H1 (cell line): ENCODE data around the gene HOXD10. TPM values are rescaled to one million over a fixed set of nuclear protein-coding genes. Genes with fewer than 3 reads are reported as not detected.

ENCODE experiments used
- CTCF ChIA-PET: fragments of 300-600 bp; sonication (Branson Sonifier 250); formaldehyde crosslinking; loops from one replicate; lab custom pipeline; 2021; ENCODE audit not compliant: partially characterized antibody; lab: Charles Lee
- POLR2A ChIA-PET: fragments of 300-600 bp; sonication (Branson Sonifier 250); formaldehyde crosslinking; loops from one replicate; lab custom pipeline; 2021; ENCODE audit warnings: inconsistent platforms; ENCODE audit not compliant: partially characterized antibody; lab: Charles Lee
- DNase-seq, 2 experiments: peaks; one replicate each; pipeline versions ENCODE4 v3.0.0 to v3.0.0-alpha.2; 2010 to 2022; ENCODE audit warnings: low spot score in 2 of 2, low read depth in 1 of 2, mixed read lengths in 1 of 2
- FAIRE-seq: peaks from 2 replicates; lab custom pipeline; 2011; peaks lifted over from hg19 to GRCh38; lab: Jason Lieb, UNC
- H2AFZ ChIP-seq: 2 replicates; pipeline ENCODE4 v1.8.1; 2012; ENCODE audit warnings: low read length, inconsistent platforms
- H2AK5ac ChIP-seq: 2 replicates; pipeline ENCODE4 v1.6.1; 2013; ENCODE audit warnings: low read depth, low read length
- H2BK120ac ChIP-seq: replicated peaks from 2 replicates; pipeline ENCODE3; 2013; ENCODE audit warnings: low read depth, low read length, inconsistent platforms
- H2BK12ac ChIP-seq: 2 replicates; pipeline ENCODE4 v1.6.1; 2013; ENCODE audit warnings: low read depth, low read length
- H2BK15ac ChIP-seq: 2 replicates; pipeline ENCODE4 v1.6.1; 2013; ENCODE audit warnings: low read length
- H2BK20ac ChIP-seq: 2 replicates; pipeline ENCODE4 v1.6.1; 2013; ENCODE audit warnings: low read length
- H2BK5ac ChIP-seq: 2 replicates; pipeline ENCODE4 v1.6.1; 2013; ENCODE audit warnings: low read depth, low read length
- H3K14ac ChIP-seq: 2 replicates; pipeline ENCODE4 v1.6.1; 2013; ENCODE audit warnings: inconsistent platforms; ENCODE audit not compliant: insufficient read length
- H3K18ac ChIP-seq: 2 replicates; pipeline ENCODE4 v1.6.1; 2013; ENCODE audit warnings: low read length; ENCODE audit errors: extremely low read depth
- H3K23ac ChIP-seq: 2 replicates; pipeline ENCODE4 v1.6.1; 2013; ENCODE audit warnings: inconsistent platforms; ENCODE audit not compliant: insufficient read length
- H3K23me2 ChIP-seq: 2 replicates; pipeline ENCODE4 v1.6.1; 2013; ENCODE audit warnings: low read depth, low read length
- H3K27ac ChIP-seq: 2 replicates; pipeline ENCODE4 v1.6.1; 2011; ENCODE audit warnings: low read depth, low read length, inconsistent platforms
- H3K27me3 ChIP-seq, 4 experiments: replicated peaks in 1 of 4; 1 replicate in 1 of 4; 2 replicates in 3 of 4; pipeline versions ENCODE4 v1.6.1 to v1.8.1; 2011 to 2013; ENCODE audit warnings: low read length in 3 of 4, mild to moderate bottlenecking in 3 of 4, inconsistent platforms in 2 of 4, mixed read lengths in 2 of 4, moderate library complexity in 1 of 4; ENCODE audit not compliant: control insufficient read depth in 3 of 4, insufficient read depth in 3 of 4; ENCODE audit errors: extremely low read depth in 1 of 4
- H3K36me3 ChIP-seq, 4 experiments: 2 replicates each; pipeline versions ENCODE4 v1.6.1 to v1.8.1; 2011 to 2013; ENCODE audit warnings: mild to moderate bottlenecking in 4 of 4, low read length in 3 of 4, moderate library complexity in 2 of 4, control low read depth in 1 of 4, inconsistent platforms in 1 of 4; ENCODE audit not compliant: insufficient read depth in 4 of 4, control insufficient read depth in 2 of 4
- H3K4ac ChIP-seq: replicated peaks from 2 replicates; pipeline ENCODE3; 2013; ENCODE audit warnings: low read length, low read depth, mixed read lengths, inconsistent platforms; ENCODE audit not compliant: insufficient read length
- H3K4me1 ChIP-seq, 4 experiments: replicated peaks in 1 of 4; 1 replicate in 1 of 4; 2 replicates in 3 of 4; pipeline versions ENCODE4 v1.6.1 to v1.8.1; 2011 to 2013; ENCODE audit warnings: low read length in 3 of 4, inconsistent platforms in 2 of 4, mixed read lengths in 1 of 4; ENCODE audit not compliant: insufficient read depth in 4 of 4, control insufficient read depth in 3 of 4
- H3K4me2 ChIP-seq, 2 experiments: 2 replicates each; pipeline versions ENCODE4 v1.6.1 to v1.8.1; 2011 to 2013; ENCODE audit warnings: low read depth in 2 of 2, low read length in 2 of 2, control low read depth in 1 of 2, inconsistent platforms in 1 of 2, mild to moderate bottlenecking in 1 of 2; ENCODE audit not compliant: insufficient read depth in 1 of 2
- H3K4me3 ChIP-seq, 4 experiments: fragments of 200-600, 300-600 bp in 1 of 4; sonication (generic), shearing (Covaris generic), sonication (Bioruptor Twin) in 1 of 4; 2 replicates each; pipeline versions ENCODE4 v1.5.1 to v1.8.1; 2011 to 2016; ENCODE audit warnings: low read length in 4 of 4, low read depth in 3 of 4, control low read depth in 2 of 4, inconsistent platforms in 2 of 4, mild to moderate bottlenecking in 2 of 4, mixed read lengths in 1 of 4, moderate library complexity in 1 of 4; ENCODE audit not compliant: insufficient read depth in 2 of 4; ENCODE audit errors: extremely low read depth in 1 of 4
- H3K56ac ChIP-seq: replicated peaks from 2 replicates; pipeline ENCODE3; 2013; ENCODE audit warnings: low read depth, mild to moderate bottlenecking, mixed read lengths, low read length, inconsistent platforms; ENCODE audit not compliant: insufficient read length
- H3K79me1 ChIP-seq: 2 replicates; pipeline ENCODE4 v1.6.1; 2013; ENCODE audit warnings: low read depth, low read length, control low read depth
- H3K79me2 ChIP-seq, 2 experiments: 2 replicates each; pipeline versions ENCODE4 v1.6.1 to v1.8.1; 2012 to 2013; ENCODE audit warnings: low read length in 2 of 2, mild to moderate bottlenecking in 2 of 2, inconsistent platforms in 1 of 2; ENCODE audit not compliant: insufficient read depth in 2 of 2, control insufficient read depth in 1 of 2
- H3K9ac ChIP-seq, 4 experiments: replicated peaks in 1 of 4; 1 replicate in 1 of 4; 2 replicates in 3 of 4; pipeline versions ENCODE4 v1.6.1 to v1.8.1; 2011 to 2013; ENCODE audit warnings: low read depth in 3 of 4, low read length in 3 of 4, control low read depth in 2 of 4, mild to moderate bottlenecking in 2 of 4, moderate library complexity in 2 of 4, inconsistent platforms in 1 of 4; ENCODE audit errors: extremely low read depth in 1 of 4
- H3K9me3 ChIP-seq, 2 experiments: 2 replicates each; pipeline versions ENCODE4 v1.6.1 to v1.8.1; 2012 to 2013; ENCODE audit warnings: mild to moderate bottlenecking in 2 of 2, moderate library complexity in 2 of 2, control low read depth in 1 of 2, inconsistent platforms in 1 of 2, low read depth in 1 of 2, low read length in 1 of 2, mixed read lengths in 1 of 2; ENCODE audit not compliant: insufficient read depth in 2 of 2
- H4K20me1 ChIP-seq, 2 experiments: replicated peaks in 1 of 2; 2 replicates each; pipeline versions ENCODE3 to v1.8.1; 2011 to 2013; ENCODE audit warnings: inconsistent platforms in 2 of 2, low read length in 2 of 2, mild to moderate bottlenecking in 1 of 2; ENCODE audit not compliant: insufficient read depth in 2 of 2, control insufficient read depth in 1 of 2
- H4K5ac ChIP-seq: 2 replicates; pipeline ENCODE4 v1.6.1; 2013; ENCODE audit warnings: low read length, low read depth, mixed read lengths, inconsistent platforms; ENCODE audit not compliant: insufficient read length
- H4K8ac ChIP-seq: 2 replicates; pipeline ENCODE4 v1.8.0; 2013; ENCODE audit warnings: mild to moderate bottlenecking, moderate library complexity, low read length, inconsistent platforms; ENCODE audit not compliant: insufficient read depth; ENCODE audit errors: extremely low read depth
- H4K91ac ChIP-seq: replicated peaks from 2 replicates; pipeline ENCODE3; 2013; ENCODE audit warnings: low read length, mixed read lengths, inconsistent platforms; ENCODE audit not compliant: insufficient read length
- KDM1A ChIP-seq: fragments of 200-600, 300-600 bp; sonication (generic); IDR thresholded peaks from 2 replicates; pipeline ENCODE4 v1.7.1; 2016; ENCODE audit warnings: mild to moderate bottlenecking, low read length, borderline replicate concordance
- RXRA ChIP-seq: IDR thresholded peaks from 2 replicates; pipeline ENCODE4 v1.6.1; 2011; ENCODE audit warnings: low read depth, mild to moderate bottlenecking, low read length, moderate library complexity; ENCODE audit not compliant: insufficient read depth
- SP2 ChIP-seq: IDR thresholded peaks from 2 replicates; pipeline ENCODE4 v1.6.1; 2012; ENCODE audit warnings: mild to moderate bottlenecking, low read length, inconsistent platforms
- WGBS, 2 experiments: shearing (Covaris generic) in 1 of 2; methylation state at CpG; one replicate each; pipeline versions ENCODE4 v1.1.6 to v1.1.7; 2013 to 2015; ENCODE audit warnings: low lambda C conversion rate in 2 of 2, mixed read lengths in 2 of 2, inconsistent platforms in 1 of 2, low coverage in 1 of 2, missing lambda C conversion rate in 1 of 2; ENCODE audit not compliant: insufficient replicate concordance in 2 of 2, insufficient coverage in 1 of 2, insufficient read length in 1 of 2; ENCODE audit errors: extremely low coverage in 1 of 2, missing lambda C conversion rate in 1 of 2; 5-methylcytosine and 5-hydroxymethylcytosine counted together
- polyA plus RNA-seq, 7 experiments: library from polyadenylated mRNA; depleted of rRNA in 3 of 7; stranded (reverse) in 5 of 7; unstranded in 2 of 7; fragments of >200 nt in 5 of 7; fragments of 200-250 nt in 2 of 7; gene quantifications; 1 replicate in 5 of 7; 2 replicates in 1 of 7; 4 replicates in 1 of 7; pipeline versions ENCODE4 v1.2.1 to v1.2.3, GENCODE V29; 2011 to 2013; ENCODE audit warnings: missing spikeins in 2 of 7, mixed read lengths in 2 of 7
- total RNA-seq: library from RNA; stranded (reverse); fragmentation: NEBNext Ultra II Directional; extraction: Animal tissue kit (Norgen Biotek cat#: 25700); gene quantifications from 2 replicates; pipeline ENCODE4 v1.2.1, GENCODE V29; 2021

Gene HOXD10
- total and polyA plus RNA-seq, 2 of the 8 experiments (the other 6 are each of a cell fraction or from before 2014, with no cell fraction given) = not detected

DNA sequence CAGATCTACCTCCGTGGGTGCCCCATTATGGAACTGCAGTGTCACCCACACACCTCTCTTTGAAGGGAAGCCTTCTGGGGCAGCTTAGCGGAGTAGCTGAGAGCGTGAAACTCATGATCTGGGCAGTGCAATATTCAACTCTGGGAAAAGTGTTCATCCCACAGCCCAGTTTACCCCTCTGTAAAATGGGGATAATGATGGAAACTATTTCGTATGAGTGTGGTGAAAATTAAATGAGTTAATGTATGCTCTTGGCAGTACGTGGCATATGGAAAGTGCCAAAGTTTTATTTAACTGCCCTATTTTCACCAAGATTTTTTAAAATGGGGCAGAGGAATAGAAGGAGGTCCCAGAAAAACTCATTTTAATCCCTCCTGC lies 44.3 kb upstream of the HOXD10 start:
- Histone ChIP-seq H4K91ac (no peak overlapping the region), H2BK120ac (no peak overlapping the region), H2AFZ (no peak overlapping the region), H3K23me2 (no peaks in the 10 kb centered on the region), H3K9ac (no peak overlapping the region), H3K36me3 (peaks cover 0 to 4% (median 0%) of the 10 kb centered on the region in 4 experiments; a peak in 1 of 8 replicates), H2BK15ac (no peak overlapping the region), H3K56ac (no peak overlapping the region), H3K23ac (no peak overlapping the region), H3K18ac (no peak overlapping the region), H3K4ac (no peak overlapping the region), H2AK5ac (no peak overlapping the region)
- 32% methylated on average over 5 of the region's 5 CpGs; no CpG with 5 or more reads in 1 of the 2 experiments for WGBS, 2 experiments
- DNase-seq = no peak
- TF ChIP-seq SP2 (no peak), RXRA (no peak), KDM1A (0 out of 2 replicates have a peak, but pooled peaks have one; percentile 35)
- TF ChIP-seq, all 59 proteins: peak for 1
- H3K27me3 ChIP-seq = peaks cover 98 to 100% (median 100%) of the 10 kb centered on the region in 4 experiments
- FAIRE-seq = no peak
- no peak overlapping the region for H2BK20ac ChIP-seq
- peak overlapping the region in 1 of 2 experiments; percentile 7; a peak in 1 of 4 replicates for H3K4me2 ChIP-seq
- H2BK5ac ChIP-seq = no peak overlapping the region
- ChIA-PET CTCF (interaction anchor here (0.8 to 3.7 kb wide), 5 partner anchors 8 to 705 kb away, joined by 3 to 26 read pairs (median 5); no protein-coding TSS in a partner anchor), POLR2A (no interaction called here)
- H3K4me3 ChIP-seq = no peak overlapping the region
- no peaks in the 10 kb centered on the region for H3K79me2 ChIP-seq
- H3K14ac ChIP-seq = no peak overlapping the region
- no peak overlapping the region for H4K8ac ChIP-seq
- H2BK12ac ChIP-seq = no peak overlapping the region
- no peak overlapping the region for H4K5ac ChIP-seq
- peaks cover 3 to 16% (median 10%) of the 10 kb centered on the region in 4 experiments; a peak in 5 of 7 replicates for H3K4me1 ChIP-seq
- H3K79me1 ChIP-seq = no peaks in the 10 kb centered on the region
- H3K27ac ChIP-seq = no peak overlapping the region
- H3K9me3 ChIP-seq = no peaks in the 10 kb centered on the region
- H4K20me1 ChIP-seq = peaks cover 16 to 17% of the 10 kb centered on the region in 2 experiments
